Breast epithelium (tissue), 4 donors: Measurements from ENCODE around the gene SLIT1. TPM values are rescaled to one million over a fixed set of nuclear protein-coding genes. Genes with fewer than 3 reads are reported as not detected.

Experiments
- DNase-seq, 2 donors: peaks; one replicate each; pipeline ENCODE4 v3.0.0-alpha.2; 2019; ENCODE audit warnings: low spot score in 2 of 2
- H3K27ac ChIP-seq, 2 donors: fragments of 200-600 bp; sonication (generic) in 1 of 2; one replicate each; pipeline ENCODE4 v1.5.1; 2016 to 2019; ENCODE audit warnings: mild to moderate bottlenecking in 1 of 2
- H3K27me3 ChIP-seq, 2 donors: fragments of 200-600 bp; sonication (generic) in 1 of 2; one replicate each; pipeline versions ENCODE4 v1.5.1 to v1.6.0; 2017 to 2019; ENCODE audit warnings: control low read depth in 1 of 2, mild to moderate bottlenecking in 1 of 2
- H3K36me3 ChIP-seq: fragments of 200-600 bp; one replicate; pipeline ENCODE4 v1.5.1; 2019
- H3K4me1 ChIP-seq, 2 donors: fragments of 200-600 bp; sonication (generic); one replicate each; pipeline ENCODE4 v1.5.1; 2016 to 2019; ENCODE audit warnings: control low read depth in 1 of 2
- H3K4me3 ChIP-seq, 3 donors: fragments of 200-600 bp; sonication (generic); 1 replicate in 2 of 3; 2 replicates in 1 of 3; pipeline ENCODE4 v1.5.1; 2016 to 2019; ENCODE audit warnings: mild to moderate bottlenecking in 3 of 3, moderate library complexity in 2 of 3
- H3K9me3 ChIP-seq, 2 donors: fragments of 200-600 bp; sonication (generic) in 1 of 2; one replicate each; pipeline ENCODE4 v1.5.1; 2016 to 2019; ENCODE audit warnings: control low read depth in 1 of 2
- CTCF ChIP-seq, 3 donors: fragments of 450-650 bp; IDR thresholded peaks; one replicate each; pipeline ENCODE4 v1.5.1; 2016 to 2017; ENCODE audit warnings: antibody characterized with exemption in 3 of 3, mild to moderate bottlenecking in 3 of 3, moderate library complexity in 3 of 3
- POLR2A ChIP-seq: fragments of 450-650 bp; IDR thresholded peaks from one replicate; pipeline ENCODE4 v1.6.1; 2016; ENCODE audit warnings: antibody characterized with exemption, mild to moderate bottlenecking, moderate library complexity
- POLR2AphosphoS5 ChIP-seq, 3 donors: sonication (generic); formaldehyde crosslinking; IDR thresholded peaks; one replicate each; pipeline ENCODE4 v1.6.1; 2017; ENCODE audit warnings: antibody characterized with exemption in 3 of 3
- intact Hi-C: fragments of 100-400 bp; cut with DNase I; formaldehyde crosslinking; loops from one replicate; pipeline ENCODE4 v1.15.1; 2023; ENCODE audit warnings: low total_unique reads
- total RNA-seq, 3 donors: library from RNA; depleted of rRNA; stranded (reverse); fragments of >200 nt; gene quantifications; one replicate each; pipeline ENCODE4 v1.1.0, GENCODE V29; 2016

The SLIT1 gene
- total RNA-seq, 3 donors from 2014 or later, result under 0.01 to 0.44 (median 0.16) TPM

GRCh38 chr10:97159646-97160305, 26.0 kb downstream of the SLIT1 start:
- Histone ChIP-seq H3K27ac (no peak overlapping the region), H3K27me3 (no peaks in the 10 kb centered on the region), H3K36me3 (no peaks in the 10 kb centered on the region), H3K4me1 (no peaks in the 10 kb centered on the region), H3K9me3 (no peaks in the 10 kb centered on the region), H3K4me3 (no peak overlapping the region)
- intact Hi-C loops, result no loop called here
- DNase-seq, result no peak
- TF ChIP-seq POLR2A, result no peak
- no peak for TF ChIP-seq CTCF (IDR thresholded peaks at IDR 0.05)
- TF ChIP-seq POLR2AphosphoS5 (IDR thresholded peaks at IDR 0.05), result no peak

GRCh38 chr10:97157578-97158095, 28.1 kb downstream of the SLIT1 start:
- no peak overlapping the region for H3K27ac ChIP-seq
- H3K36me3 ChIP-seq, result no peaks in the 10 kb centered on the region
- H3K4me1 ChIP-seq, result no peaks in the 10 kb centered on the region
- TF ChIP-seq POLR2A, result no peak
- no peak for TF ChIP-seq POLR2AphosphoS5 (IDR thresholded peaks at IDR 0.05)
- H3K4me3 ChIP-seq, result no peak overlapping the region
- no peaks in the 10 kb centered on the region for H3K27me3 ChIP-seq
- no peaks in the 10 kb centered on the region for H3K9me3 ChIP-seq
- intact Hi-C loops, result no loop called here
- DNase-seq, result no peak

GRCh38 chr10:97154781-97155180, 31.0 kb downstream of the SLIT1 start:
- intact Hi-C loops, result loop anchor here (1.0 kb wide), 1 partner anchor 22 kb away; no protein-coding TSS in a partner anchor
- DNase-seq, result no peak
- H3K27ac ChIP-seq, result no peak overlapping the region

GRCh38 chr10:97154162-97154561, 31.6 kb downstream of the SLIT1 start:
- no peaks in the 10 kb centered on the region for H3K27me3 ChIP-seq
- no peaks in the 10 kb centered on the region for H3K4me1 ChIP-seq
- no peaks in the 10 kb centered on the region for H3K9me3 ChIP-seq
- no peak overlapping the region for H3K4me3 ChIP-seq
- H3K36me3 ChIP-seq, result no peaks in the 10 kb centered on the region
- no peak for TF ChIP-seq POLR2A
- TF ChIP-seq CTCF (IDR thresholded peaks at IDR 0.05), result no peak
- no peak for TF ChIP-seq POLR2AphosphoS5 (IDR thresholded peaks at IDR 0.05)
- intact Hi-C loops, result loop anchor here (1.0 kb wide), 1 partner anchor 22 kb away; no protein-coding TSS in a partner anchor
- DNase-seq, result no peak
- no peak overlapping the region for H3K27ac ChIP-seq

More at GRCh38 chr10:97154781-97155180, 31.0 kb downstream of the SLIT1 start:
- H3K27me3 ChIP-seq, result no peaks in the 10 kb centered on the region
- H3K4me1 ChIP-seq, result no peaks in the 10 kb centered on the region
- no peaks in the 10 kb centered on the region for H3K36me3 ChIP-seq
- H3K4me3 ChIP-seq, result no peak overlapping the region
- H3K9me3 ChIP-seq, result no peaks in the 10 kb centered on the region
- TF ChIP-seq POLR2A (no peak), CTCF (IDR thresholded peaks at IDR 0.05) (no peak), POLR2AphosphoS5 (IDR thresholded peaks at IDR 0.05) (no peak)

GRCh38 chr10:97153270-97153850, 32.4 kb downstream of the SLIT1 start:
- Histone ChIP-seq H3K27me3 (no peaks in the 10 kb centered on the region), H3K9me3 (no peaks in the 10 kb centered on the region), H3K36me3 (no peaks in the 10 kb centered on the region), H3K4me1 (no peaks in the 10 kb centered on the region), H3K27ac (no peak overlapping the region), H3K4me3 (no peak overlapping the region)
- DNase-seq, result no peak
- TF ChIP-seq POLR2A, result no peak
- no peak for TF ChIP-seq POLR2AphosphoS5 (IDR thresholded peaks at IDR 0.05)
- TF ChIP-seq CTCF (IDR thresholded peaks at IDR 0.05), result no peak
- intact Hi-C loops, result no loop called here
